GM21786 (cell line): ENCODE data around the gene DEFB125.
"Not testable (repeated sequence)": the region's sequence is repeated elsewhere in the genome, so short reads cannot be mapped to it uniquely, and the experiment has no call there.

Source experiments
- ATAC-seq: cut with Tn5 transposase; IDR thresholded peaks from one replicate; pipeline ENCODE4 v1.9.1; 2021; ENCODE audit not compliant: unreplicated experiment

Gene DEFB125

GRCh38 chr20:87401-87800, at the start of gene DEFB125:
Gene DEFB125 (plus strand): TSS chr20:87672. CDS start chr20:87710, 38 bp downstream.
- no peak for ATAC-seq

GRCh38 chr20:60035-60918, 27.2 kb upstream of the DEFB125 start:
- ATAC-seq = no peak

GRCh38 chr20:61230-61629, 26.2 kb upstream of the DEFB125 start:
- no peak for ATAC-seq

GRCh38 chr20:61757-62156, 25.7 kb upstream of the DEFB125 start:
- no peak for ATAC-seq

- no peak for ATAC-seq
These were observed 25.0 kb upstream of the DEFB125 start for GRCh38 chr20:62487-62886.

GRCh38 chr20:64026-64603, 23.4 kb upstream of the DEFB125 start:
- ATAC-seq = no peak

- no peak for ATAC-seq
These were observed 22.6 kb upstream of the DEFB125 start for GRCh38 chr20:64766-65322.

- ATAC-seq = no peak
These were observed 10.2 kb upstream of the DEFB125 start for GRCh38 chr20:77231-77630.

GRCh38 chr20:78338-78737, 9.1 kb upstream of the DEFB125 start:
- no peak for ATAC-seq

GRCh38 chr20:79565-79964, 7.9 kb upstream of the DEFB125 start:
- ATAC-seq = no peak

- no peak for ATAC-seq
These were observed 3.2 kb downstream of the DEFB125 start for GRCh38 chr20:90651-91050.

- ATAC-seq = no peak
These were observed 6.2 kb downstream of the DEFB125 start for GRCh38 chr20:93641-94040.

- no peak for ATAC-seq
These were observed 7.7 kb downstream of the DEFB125 start for GRCh38 chr20:95215-95614.

GRCh38 chr20:97691-98090, 10.2 kb downstream of the DEFB125 start:
- not testable (repeated sequence) for ATAC-seq

- no peak for ATAC-seq
These were observed 14.5 kb downstream of the DEFB125 start for GRCh38 chr20:101975-102374.

- ATAC-seq = no peak
These were observed 16.0 kb downstream of the DEFB125 start for GRCh38 chr20:103456-103855.

GRCh38 chr20:112396-112795, 24.9 kb downstream of the DEFB125 start:
- ATAC-seq = no peak

- no peak for ATAC-seq
These were observed 30.0 kb downstream of the DEFB125 start for GRCh38 chr20:117518-117917.

GRCh38 chr20:129786-130323, 42.4 kb downstream of the DEFB125 start:
- not testable (repeated sequence) for ATAC-seq

GRCh38 chr20:137668-138490, 50.4 kb downstream of the DEFB125 start:
- ATAC-seq = no peak

- no peak for ATAC-seq
These were observed 54.8 kb downstream of the DEFB125 start, which contains the start of gene DEFB126 for GRCh38 chr20:142290-142689. Gene DEFB126 (plus strand): TSS chr20:142590. CDS start chr20:142629, 39 bp downstream.
